K562 (cell line): ENCODE data around the gene CELSR3. TPM values are rescaled to one million over a fixed set of nuclear protein-coding genes. Genes with fewer than 3 reads are reported as not detected.
A peak's percentile ranks its signal among the peaks of the same experiment; 100 is the strongest.

Source experiments
- CBX1 ChIP-seq: sonication (generic); IDR thresholded peaks from 2 replicates; pipeline ENCODE4 v1.6.1; 2016; ENCODE audit warnings: antibody characterized with exemption, low read depth, mild to moderate bottlenecking
- CREB1 ChIP-seq, 2 experiments: sonication (generic) in 1 of 2; formaldehyde crosslinking in 1 of 2; IDR thresholded peaks; 2 replicates each; pipeline versions ENCODE4 v1.6.1 to v1.8.0; 2012 to 2022; ENCODE audit warnings: inconsistent platforms in 1 of 2, mild to moderate bottlenecking in 1 of 2, missing genetic modification reagents in 1 of 2, moderate library complexity in 1 of 2
- CREM ChIP-seq: IDR thresholded peaks from 2 replicates; pipeline ENCODE4 v1.6.1; 2014; ENCODE audit warnings: antibody characterized with exemption, low read depth
- MYC ChIP-seq, 2 experiments: fragments of 250-450 bp in 1 of 2; sonication (Bioruptor Pico) in 1 of 2; IDR thresholded peaks; 2 replicates each; pipeline versions ENCODE4 v1.5.1 to v1.6.1; 2012 to 2021; ENCODE audit warnings: low read depth in 2 of 2, borderline replicate concordance in 1 of 2, improper control_type of control experiment in 1 of 2, low read length in 1 of 2, mild to moderate bottlenecking in 1 of 2, moderate library complexity in 1 of 2
- RCOR1 ChIP-seq, 2 experiments: IDR thresholded peaks; 2 replicates each; pipeline ENCODE4 v1.6.1; 2012; ENCODE audit warnings: low read depth in 2 of 2, low read length in 2 of 2, borderline replicate concordance in 1 of 2, improper control_type of control experiment in 1 of 2
- REST ChIP-seq, 2 experiments: fragments of 450-650 bp; formaldehyde crosslinking in 1 of 2; IDR thresholded peaks; 2 replicates each; pipeline versions ENCODE4 v1.4.0 to v1.6.1; 2014 to 2020; ENCODE audit warnings: mild to moderate bottlenecking in 2 of 2, borderline replicate concordance in 1 of 2, low read depth in 1 of 2
- TCF7 ChIP-seq: sonication (generic); IDR thresholded peaks from 2 replicates; pipeline ENCODE4 v1.6.1; 2016; ENCODE audit warnings: antibody characterized with exemption, borderline replicate concordance
- ZFP91 ChIP-seq: sonication (generic); formaldehyde crosslinking; IDR thresholded peaks from 2 replicates; pipeline ENCODE4 v1.8.0; 2022; ENCODE audit warnings: mild to moderate bottlenecking, missing genetic modification reagents
- ZNF740 ChIP-seq, 3 experiments: fragments of 200-800 bp in 1 of 3; sonication (Bioruptor generic) in 1 of 3; sonication (generic) in 1 of 3; formaldehyde crosslinking in 1 of 3; IDR thresholded peaks; 2 replicates each; pipeline versions ENCODE4 v1.6.1 to v1.8.0; 2016 to 2022; ENCODE audit warnings: mild to moderate bottlenecking in 2 of 3, missing compliant biosample characterization in 2 of 3, missing genetic modification characterization in 2 of 3, missing genetic modification reagents in 1 of 3
- polyA plus RNA-seq, 8 experiments: library from polyadenylated mRNA; depleted of rRNA in 4 of 8; stranded (reverse) in 5 of 8; unstranded in 3 of 8; fragments of >200 nt; fragmentation: Nextera tagmentation in 2 of 8; fragmentation: Illumina TruSeq in 1 of 8; extraction: Ambion mirVana in 2 of 8; extraction: Trizol in 1 of 8; gene quantifications; 2 replicates each; pipeline versions ENCODE4 v1.2.1 to v1.2.3, GENCODE V29; 2011 to 2014; ENCODE audit warnings: inconsistent platforms in 1 of 8, missing spikeins in 1 of 8
- total RNA-seq, 7 experiments: library from RNA; depleted of rRNA in 6 of 7; stranded (reverse); fragments of >200 nt in 6 of 7; fragmentation: Illumina TruSeq in 2 of 7; extraction: Trizol in 2 of 7; gene quantifications; 2 replicates each; pipeline versions ENCODE4 v1.2.1 to v1.2.3, GENCODE V29; 2011 to 2021; ENCODE audit warnings: low replicate concordance in 1 of 7
- TF ChIP-seq, protein P1 (sequence below): fragments of 250-450 bp; sonication (Bioruptor Pico); IDR thresholded peaks from 2 replicates; pipeline ENCODE4 v1.9.0; 2021; ENCODE audit warnings: mild to moderate bottlenecking

CELSR3 gene
- total and polyA plus RNA-seq, 9 of the 15 experiments (the other 6 are each of a cell fraction or from before 2014, with no cell fraction given): 0.10 to 2.7 (median 0.76) TPM

DNA sequence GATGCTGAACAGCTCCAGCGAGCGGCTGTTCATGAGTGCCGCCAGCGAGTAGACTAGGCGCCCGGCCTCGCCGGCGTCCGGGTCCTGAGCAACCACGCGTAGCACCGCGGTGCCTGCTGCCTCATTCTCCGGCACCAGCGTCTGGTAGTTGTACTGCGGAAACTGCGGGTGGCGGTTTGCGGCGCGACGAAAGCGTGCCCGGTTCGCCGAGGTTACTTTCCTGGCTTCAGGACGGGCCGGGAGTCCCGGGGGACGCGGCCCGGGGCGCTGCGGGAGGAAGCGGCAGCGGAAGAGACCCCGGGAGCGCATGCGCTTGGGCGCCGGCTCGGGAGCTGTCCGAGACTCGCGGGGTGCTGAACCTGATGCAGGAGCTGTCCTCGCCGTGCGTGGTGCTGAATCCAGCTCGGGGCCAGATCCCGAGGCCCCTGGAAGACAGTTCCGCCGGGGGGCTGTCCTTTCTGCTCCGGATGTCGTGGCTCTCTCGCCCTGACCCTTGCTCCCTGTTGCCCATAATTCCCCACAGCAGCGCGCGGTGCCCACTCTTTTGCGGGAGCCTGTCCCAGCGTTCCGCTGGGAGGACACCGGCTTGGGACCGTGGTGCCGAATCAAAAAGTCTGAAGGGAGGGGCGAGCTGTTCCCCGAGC lies 1.1 kb downstream of the CELSR3 start (continued):
- TF ChIP-seq, protein P1, sequence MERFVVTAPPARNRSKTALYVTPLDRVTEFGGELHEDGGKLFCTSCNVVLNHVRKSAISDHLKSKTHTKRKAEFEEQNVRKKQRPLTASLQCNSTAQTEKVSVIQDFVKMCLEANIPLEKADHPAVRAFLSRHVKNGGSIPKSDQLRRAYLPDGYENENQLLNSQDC: no peak
- TF ChIP-seq RCOR1 (IDR thresholded peaks at IDR 0.05; ENCODE audit: borderline replicate concordance in 1 of 2, low read depth in 2 of 2, low read length in 2 of 2) (peak in 1 of 2 experiments; percentile 93; a peak in 2 of 4 replicates), ZFP91 (CRISPR knock-in tag) (peak; percentile 71), CREB1 (IDR thresholded peaks at IDR 0.05) (no peak), CREB1 (CRISPR knock-in tag; IDR thresholded peaks at IDR 0.05) (peak; percentile 87), MYC (IDR thresholded peaks at IDR 0.05; ENCODE audit: low read depth, low read length) (peak; percentile 41; the same call in 1 of the 2 replicates), MYC (CRISPR knock-in tag; IDR thresholded peaks at IDR 0.05; ENCODE audit: borderline replicate concordance, low read depth) (no peak), CBX1 (no peak), TCF7 (no peak), REST (IDR thresholded peaks at IDR 0.05; ENCODE audit: borderline replicate concordance) (peak; percentile 100), REST (CRISPR knock-in tag; IDR thresholded peaks at IDR 0.05; ENCODE audit: low read depth) (peak; percentile 100), CREM (peak; percentile 88), ZNF740 (CRISPR knock-in tag; IDR thresholded peaks at IDR 0.05) (peak; percentile 58; the same call in 1 of the 2 replicates), ZNF740 (tag; IDR thresholded peaks at IDR 0.05) (no peak)
